ENCODE results near the gene CTTNBP2NL. TPM values are rescaled to one million over a fixed set of nuclear protein-coding genes. Genes with fewer than 3 reads are reported as not detected.

The CTTNBP2NL gene
- total RNA-seq, 1 donor: 32.2 TPM

DNA sequence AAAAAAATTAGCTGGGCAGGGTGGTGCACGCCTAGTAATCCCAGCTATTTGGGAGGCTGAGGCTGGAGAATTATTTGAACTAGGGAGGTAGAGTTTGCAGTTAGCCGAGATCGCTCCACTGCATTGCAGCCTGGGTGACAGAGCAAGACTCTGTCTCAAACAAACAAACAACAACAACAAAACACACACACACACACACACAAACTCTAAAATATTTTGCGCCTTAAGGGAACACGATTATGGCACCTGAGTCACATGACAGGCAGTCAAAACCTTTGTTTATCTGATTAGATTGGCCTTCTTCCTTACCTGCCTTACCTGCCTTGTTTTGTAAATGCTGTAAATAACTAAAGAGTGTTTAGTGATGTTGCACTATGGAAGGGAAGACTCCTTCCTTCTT is 92.1 kb downstream of the CTTNBP2NL start:
- Histone ChIP-seq H3K36me3 (ENCODE audit: insufficient read depth, low read length) (no peaks in the 10 kb centered on the region), H3K4me3 (ENCODE audit: insufficient read depth, low read length) (no peak overlapping the region), H3K4me1 (ENCODE audit: insufficient read depth, low read length) (no peaks in the 10 kb centered on the region), H3K27me3 (ENCODE audit: insufficient read depth, low read length) (no peaks in the 10 kb centered on the region), H3K4me2 (ENCODE audit: insufficient read depth, low read length) (no peak overlapping the region), H3K27ac (ENCODE audit: low read depth, low read length) (no peak overlapping the region), H4K20me1 (ENCODE audit: insufficient read depth, low read length) (no peaks in the 10 kb centered on the region), H2AFZ (ENCODE audit: low read length) (no peak overlapping the region), H3K79me2 (ENCODE audit: insufficient read depth, low read length) (no peaks in the 10 kb centered on the region), H3K9me3 (ENCODE audit: low read depth, low read length) (no peaks in the 10 kb centered on the region)
- DNase-seq (ENCODE audit: insufficient read length, low spot score, missing footprints): no peak
- TF ChIP-seq, protein P1, sequence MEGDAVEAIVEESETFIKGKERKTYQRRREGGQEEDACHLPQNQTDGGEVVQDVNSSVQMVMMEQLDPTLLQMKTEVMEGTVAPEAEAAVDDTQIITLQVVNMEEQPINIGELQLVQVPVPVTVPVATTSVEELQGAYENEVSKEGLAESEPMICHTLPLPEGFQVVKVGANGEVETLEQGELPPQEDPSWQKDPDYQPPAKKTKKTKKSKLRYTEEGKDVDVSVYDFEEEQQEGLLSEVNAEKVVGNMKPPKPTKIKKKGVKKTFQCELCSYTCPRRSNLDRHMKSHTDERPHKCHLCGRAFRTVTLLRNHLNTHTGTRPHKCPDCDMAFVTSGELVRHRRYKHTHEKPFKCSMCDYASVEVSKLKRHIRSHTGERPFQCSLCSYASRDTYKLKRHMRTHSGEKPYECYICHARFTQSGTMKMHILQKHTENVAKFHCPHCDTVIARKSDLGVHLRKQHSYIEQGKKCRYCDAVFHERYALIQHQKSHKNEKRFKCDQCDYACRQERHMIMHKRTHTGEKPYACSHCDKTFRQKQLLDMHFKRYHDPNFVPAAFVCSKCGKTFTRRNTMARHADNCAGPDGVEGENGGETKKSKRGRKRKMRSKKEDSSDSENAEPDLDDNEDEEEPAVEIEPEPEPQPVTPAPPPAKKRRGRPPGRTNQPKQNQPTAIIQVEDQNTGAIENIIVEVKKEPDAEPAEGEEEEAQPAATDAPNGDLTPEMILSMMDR (IDR thresholded peaks at IDR 0.05; ENCODE audit: extremely low read depth, low read depth, low read length): no peak

DNA sequence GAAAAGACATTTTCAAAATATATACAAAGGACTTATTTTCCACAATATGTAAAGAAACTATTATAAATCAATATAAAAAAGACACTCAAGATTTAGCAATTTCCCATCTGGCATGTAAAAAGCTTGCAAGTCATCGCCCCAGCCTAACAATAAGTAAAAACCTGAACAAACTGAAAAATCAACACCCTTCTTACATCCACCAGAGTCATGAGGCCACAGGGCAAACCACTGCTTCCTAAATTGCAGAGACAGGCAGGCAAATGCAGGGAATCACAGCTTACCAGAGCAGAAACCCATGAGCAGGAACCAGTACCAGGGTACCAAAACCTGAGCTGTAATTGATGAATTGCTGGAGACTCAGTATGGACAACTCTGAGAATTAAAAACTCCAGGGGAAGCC is 96.1 kb downstream of the CTTNBP2NL start:
- TF ChIP-seq, protein P1 (IDR thresholded peaks at IDR 0.05; ENCODE audit: extremely low read depth, low read depth, low read length): no peak
- H3K9me3 ChIP-seq (ENCODE audit: low read depth, low read length): no peaks in the 10 kb centered on the region
- no peak overlapping the region for H3K4me3 ChIP-seq (ENCODE audit: insufficient read depth, low read length)
- H3K4me2 ChIP-seq (ENCODE audit: insufficient read depth, low read length): no peak overlapping the region
- H3K27me3 ChIP-seq (ENCODE audit: insufficient read depth, low read length): no peaks in the 10 kb centered on the region
- H2AFZ ChIP-seq (ENCODE audit: low read length): no peak overlapping the region
- DNase-seq (ENCODE audit: insufficient read length, low spot score, missing footprints): no peak
- H3K79me2 ChIP-seq (ENCODE audit: insufficient read depth, low read length): no peaks in the 10 kb centered on the region
- H3K4me1 ChIP-seq (ENCODE audit: insufficient read depth, low read length): no peaks in the 10 kb centered on the region
- H4K20me1 ChIP-seq (ENCODE audit: insufficient read depth, low read length): no peaks in the 10 kb centered on the region
- H3K36me3 ChIP-seq (ENCODE audit: insufficient read depth, low read length): no peaks in the 10 kb centered on the region
- H3K27ac ChIP-seq (ENCODE audit: low read depth, low read length): no peak overlapping the region

DNA sequence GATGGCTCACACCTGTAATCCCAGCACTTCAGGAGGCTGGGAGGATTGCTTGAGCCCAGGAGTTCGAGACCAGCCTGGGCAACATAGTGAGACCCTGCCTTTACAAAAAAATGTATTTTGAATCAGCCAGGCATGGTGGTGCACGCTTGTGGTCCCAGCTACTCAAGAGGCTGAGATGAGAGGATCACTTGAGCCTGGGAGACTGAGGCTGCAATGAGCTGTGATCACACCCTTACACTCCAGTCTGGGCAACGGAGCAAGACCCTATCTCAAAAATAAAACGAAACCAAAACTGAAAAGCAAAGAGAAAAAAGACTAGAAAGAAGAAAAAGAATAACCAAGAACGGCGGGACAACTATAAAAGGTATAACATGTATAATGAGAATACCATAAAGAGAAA is 97.3 kb downstream of the CTTNBP2NL start:
- no peaks in the 10 kb centered on the region for H3K9me3 ChIP-seq (ENCODE audit: low read depth, low read length)
- no peak for DNase-seq (ENCODE audit: insufficient read length, low spot score, missing footprints)
- H3K36me3 ChIP-seq (ENCODE audit: insufficient read depth, low read length): no peaks in the 10 kb centered on the region
- no peaks in the 10 kb centered on the region for H4K20me1 ChIP-seq (ENCODE audit: insufficient read depth, low read length)
- no peak overlapping the region for H3K27ac ChIP-seq (ENCODE audit: low read depth, low read length)
- H3K27me3 ChIP-seq (ENCODE audit: insufficient read depth, low read length): no peaks in the 10 kb centered on the region
- no peak overlapping the region for H3K4me2 ChIP-seq (ENCODE audit: insufficient read depth, low read length)
- no peak overlapping the region for H2AFZ ChIP-seq (ENCODE audit: low read length)
- H3K79me2 ChIP-seq (ENCODE audit: insufficient read depth, low read length): no peaks in the 10 kb centered on the region
- H3K4me3 ChIP-seq (ENCODE audit: insufficient read depth, low read length): no peak overlapping the region
- no peaks in the 10 kb centered on the region for H3K4me1 ChIP-seq (ENCODE audit: insufficient read depth, low read length)
- TF ChIP-seq, protein P1 (IDR thresholded peaks at IDR 0.05; ENCODE audit: extremely low read depth, low read depth, low read length): no peak

DNA sequence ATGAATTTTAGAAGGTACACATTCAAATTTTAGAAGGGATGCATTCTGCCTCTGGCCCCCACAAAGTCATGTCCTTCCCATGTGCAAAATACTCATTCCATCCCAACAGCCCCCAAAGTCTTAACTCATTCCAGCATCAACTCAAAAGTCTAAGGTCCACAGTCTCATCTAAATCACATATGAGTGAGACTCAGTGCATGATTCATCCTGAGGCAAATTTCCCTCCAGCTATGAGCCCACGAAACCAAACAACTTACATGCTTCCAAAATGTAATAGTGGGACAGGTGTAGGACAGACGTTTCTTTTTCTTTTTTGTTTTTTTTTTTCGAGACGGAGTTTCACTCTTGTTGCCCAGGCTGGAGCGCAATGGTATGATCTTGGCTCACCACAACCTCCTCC is 100.3 kb downstream of the CTTNBP2NL start:
- no peaks in the 10 kb centered on the region for H3K79me2 ChIP-seq (ENCODE audit: insufficient read depth, low read length)
- no peak overlapping the region for H3K4me2 ChIP-seq (ENCODE audit: insufficient read depth, low read length)
- H3K27me3 ChIP-seq (ENCODE audit: insufficient read depth, low read length): no peaks in the 10 kb centered on the region
- DNase-seq (ENCODE audit: insufficient read length, low spot score, missing footprints): no peak
- no peak overlapping the region for H3K4me3 ChIP-seq (ENCODE audit: insufficient read depth, low read length)
- TF ChIP-seq, protein P1 (IDR thresholded peaks at IDR 0.05; ENCODE audit: extremely low read depth, low read depth, low read length): no peak
- no peaks in the 10 kb centered on the region for H3K36me3 ChIP-seq (ENCODE audit: insufficient read depth, low read length)
- no peaks in the 10 kb centered on the region for H3K9me3 ChIP-seq (ENCODE audit: low read depth, low read length)
- no peaks in the 10 kb centered on the region for H4K20me1 ChIP-seq (ENCODE audit: insufficient read depth, low read length)
- no peak overlapping the region for H2AFZ ChIP-seq (ENCODE audit: low read length)
- H3K27ac ChIP-seq (ENCODE audit: low read depth, low read length): no peak overlapping the region
- H3K4me1 ChIP-seq (ENCODE audit: insufficient read depth, low read length): peaks cover under 1% of the 10 kb centered on the region
